IPS-NIHi11 (cell line): Measurements from ENCODE around the gene ADGRE3.
"Not testable (repeated sequence)": the region's sequence is repeated elsewhere in the genome, so short reads cannot be mapped to it uniquely, and the experiment has no call there.

ENCODE experiments used
- DNase-seq: peaks from one replicate; pipeline ENCODE4 v3.0.0; 2012; ENCODE audit warnings: mixed read lengths, low spot score

Gene ADGRE3

DNA sequence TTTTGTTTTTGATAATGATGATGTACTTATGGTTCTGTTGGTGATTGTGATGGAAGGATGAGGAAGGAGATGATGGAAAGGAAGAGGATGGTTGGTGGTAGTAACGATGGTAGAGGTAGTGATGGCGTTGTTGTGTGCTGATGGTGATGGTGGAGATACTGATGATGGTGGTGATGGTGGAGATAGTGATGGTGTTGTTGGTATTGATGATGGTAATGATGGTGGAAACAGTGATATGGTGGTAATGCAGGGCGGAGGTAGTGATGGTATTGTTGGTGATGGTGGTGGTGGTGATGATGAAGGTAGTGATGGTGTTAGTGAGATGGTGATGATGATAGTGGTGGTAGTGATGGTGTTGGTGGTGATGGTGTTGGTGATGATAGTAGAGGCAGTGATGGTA is 79.1 kb downstream of the ADGRE3 start:
- no peak for DNase-seq

GRCh38 chr19:14589433-14589832 is 85.2 kb downstream of the ADGRE3 start:
- DNase-seq, result not testable (repeated sequence)

DNA sequence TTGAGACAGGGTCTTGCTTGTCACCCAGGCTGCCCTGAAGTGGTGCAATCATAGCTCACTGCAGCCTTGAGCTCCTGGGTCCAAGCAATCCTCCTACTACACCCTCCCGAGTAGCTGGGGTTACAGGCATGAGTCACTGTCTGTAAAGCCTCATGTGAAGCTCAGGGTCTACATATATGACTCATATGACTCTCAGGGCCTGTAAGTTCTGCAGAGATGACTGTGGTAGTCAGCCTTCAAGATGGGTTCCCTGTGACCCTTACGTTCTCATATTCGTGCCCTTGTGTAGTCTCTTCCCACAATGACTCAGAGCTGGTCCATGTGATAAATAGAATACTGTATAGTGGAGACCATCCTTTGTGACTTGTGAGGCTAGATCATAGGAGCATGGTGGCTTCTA is 89.5 kb downstream of the ADGRE3 start:
- DNase-seq, result not testable (repeated sequence)

DNA sequence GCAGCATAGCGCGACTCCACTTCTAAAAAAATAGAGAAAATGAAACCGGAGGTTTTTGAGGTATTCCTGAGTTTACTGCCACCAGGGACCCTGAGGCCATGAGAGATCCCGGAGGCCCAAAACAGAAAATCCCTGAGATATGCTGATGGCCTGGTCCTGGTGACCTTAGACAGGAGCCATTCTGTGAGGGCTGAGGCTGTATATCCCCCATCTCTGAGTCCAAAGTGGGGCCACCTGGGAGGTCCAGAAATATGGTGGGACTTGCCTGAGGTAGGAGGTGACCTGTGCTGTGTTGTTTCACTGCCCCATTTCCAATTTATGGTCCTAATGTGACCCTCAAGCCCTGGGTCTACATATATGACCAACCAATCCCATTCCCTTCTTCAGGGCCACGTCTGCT is 90.3 kb downstream of the ADGRE3 start:
- not testable (repeated sequence) for DNase-seq

GRCh38 chr19:14582894-14583340 is 91.7 kb downstream of the ADGRE3 start, which contains the start of gene CLEC17A:
Gene CLEC17A, plus strand, starts transcription at chr19:14583084. Its CDS starts 77 bp downstream, at chr19:14583161.
- DNase-seq, result no peak

DNA sequence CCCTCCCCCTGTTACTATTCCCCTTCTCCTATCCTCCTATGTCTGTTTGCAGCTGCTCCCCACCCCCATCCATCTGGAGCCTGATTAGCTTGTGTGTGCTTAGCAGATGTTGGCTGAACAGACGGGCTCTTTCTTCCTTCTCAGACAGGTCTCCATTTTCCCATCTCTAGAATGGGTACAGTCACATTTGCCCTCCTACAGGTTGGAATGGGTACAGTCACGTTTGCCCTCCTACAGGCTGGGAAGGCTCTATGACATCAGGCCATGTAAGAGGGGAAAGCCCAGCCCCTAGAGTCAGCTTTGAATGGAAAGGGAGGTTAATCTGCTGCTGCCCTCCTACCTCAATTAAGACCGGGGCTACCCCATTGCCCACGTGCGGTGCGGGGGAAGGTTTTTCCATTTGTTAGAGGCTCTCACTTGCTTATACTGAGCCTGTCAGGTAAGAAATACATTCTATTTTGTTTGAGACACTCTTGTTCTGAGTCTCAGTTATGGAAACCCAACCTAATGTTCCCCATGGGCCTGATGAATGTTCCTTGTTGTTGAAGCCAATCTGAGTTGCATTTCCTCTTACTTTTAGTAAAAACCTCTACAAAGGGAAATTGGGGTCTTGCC is 93.9 kb downstream of the ADGRE3 start:
- no peak for DNase-seq

GRCh38 chr19:14577885-14578427 is 96.7 kb downstream of the ADGRE3 start:
- DNase-seq, result peak; percentile 46

GRCh38 chr19:14577264-14577663 is 97.4 kb downstream of the ADGRE3 start:
- no peak for DNase-seq

DNA sequence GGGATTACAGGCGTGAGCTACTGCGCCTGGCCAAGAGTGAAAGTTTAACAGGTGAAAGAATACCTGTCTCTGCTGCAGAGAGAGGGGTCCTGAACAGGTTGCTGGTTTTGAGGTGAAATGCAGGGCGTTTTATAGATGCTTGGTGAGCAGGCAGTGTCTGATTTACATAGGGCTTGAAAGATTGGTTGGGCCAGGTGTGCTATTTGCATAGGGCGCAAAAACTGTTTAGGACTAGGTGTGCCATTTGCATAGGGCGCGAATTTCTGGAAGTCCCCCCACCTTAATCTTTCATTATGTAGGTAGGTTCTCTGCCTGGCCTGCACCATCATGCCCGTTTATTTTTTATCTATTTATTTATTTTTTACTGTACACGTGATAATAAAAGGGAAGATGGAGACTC is 98.3 kb downstream of the ADGRE3 start:
- no peak for DNase-seq

GRCh38 chr19:14575428-14575980 is 99.1 kb downstream of the ADGRE3 start:
- DNase-seq, result no peak

- DNase-seq, result peak; percentile 91
Observed at GRCh38 chr19:14571695-14572490, 102.8 kb downstream of the ADGRE3 start, which contains the start of gene NDUFB7. Gene NDUFB7, minus strand, starts transcription at chr19:14572066. Its CDS starts 66 bp downstream, at chr19:14572000.

GRCh38 chr19:14570864-14571527 is 103.6 kb downstream of the ADGRE3 start:
- DNase-seq, result no peak
